H1 (cell line): ENCODE data around the gene C11orf54. TPM values are rescaled to one million over a fixed set of nuclear protein-coding genes. Genes with fewer than 3 reads are reported as not detected.

Experiments used
- CTCF ChIA-PET: fragments of 300-600 bp; sonication (Branson Sonifier 250); formaldehyde crosslinking; loops from one replicate; lab custom pipeline; 2021; ENCODE audit not compliant: partially characterized antibody; lab: Charles Lee
- POLR2A ChIA-PET: fragments of 300-600 bp; sonication (Branson Sonifier 250); formaldehyde crosslinking; loops from one replicate; lab custom pipeline; 2021; ENCODE audit warnings: inconsistent platforms; ENCODE audit not compliant: partially characterized antibody; lab: Charles Lee
- DNase-seq, 2 experiments: peaks; one replicate each; pipeline versions ENCODE4 v3.0.0 to v3.0.0-alpha.2; 2010 to 2022; ENCODE audit warnings: low spot score in 2 of 2, low read depth in 1 of 2, mixed read lengths in 1 of 2
- FAIRE-seq: peaks from 2 replicates; lab custom pipeline; 2011; peaks lifted over from hg19 to GRCh38; lab: Jason Lieb, UNC
- H2AFZ ChIP-seq: 2 replicates; pipeline ENCODE4 v1.8.1; 2012; ENCODE audit warnings: low read length, inconsistent platforms
- H2AK5ac ChIP-seq: 2 replicates; pipeline ENCODE4 v1.6.1; 2013; ENCODE audit warnings: low read depth, low read length
- H2BK120ac ChIP-seq: replicated peaks from 2 replicates; pipeline ENCODE3; 2013; ENCODE audit warnings: low read depth, low read length, inconsistent platforms
- H2BK12ac ChIP-seq: 2 replicates; pipeline ENCODE4 v1.6.1; 2013; ENCODE audit warnings: low read depth, low read length
- H2BK15ac ChIP-seq: 2 replicates; pipeline ENCODE4 v1.6.1; 2013; ENCODE audit warnings: low read length
- H2BK20ac ChIP-seq: 2 replicates; pipeline ENCODE4 v1.6.1; 2013; ENCODE audit warnings: low read length
- H2BK5ac ChIP-seq: 2 replicates; pipeline ENCODE4 v1.6.1; 2013; ENCODE audit warnings: low read depth, low read length
- H3K14ac ChIP-seq: 2 replicates; pipeline ENCODE4 v1.6.1; 2013; ENCODE audit warnings: inconsistent platforms; ENCODE audit not compliant: insufficient read length
- H3K18ac ChIP-seq: 2 replicates; pipeline ENCODE4 v1.6.1; 2013; ENCODE audit warnings: low read length; ENCODE audit errors: extremely low read depth
- H3K23ac ChIP-seq: 2 replicates; pipeline ENCODE4 v1.6.1; 2013; ENCODE audit warnings: inconsistent platforms; ENCODE audit not compliant: insufficient read length
- H3K23me2 ChIP-seq: 2 replicates; pipeline ENCODE4 v1.6.1; 2013; ENCODE audit warnings: low read depth, low read length
- H3K27ac ChIP-seq: 2 replicates; pipeline ENCODE4 v1.6.1; 2011; ENCODE audit warnings: low read depth, low read length, inconsistent platforms
- H3K27me3 ChIP-seq, 4 experiments: replicated peaks in 1 of 4; 1 replicate in 1 of 4; 2 replicates in 3 of 4; pipeline versions ENCODE4 v1.6.1 to v1.8.1; 2011 to 2013; ENCODE audit warnings: low read length in 3 of 4, mild to moderate bottlenecking in 3 of 4, inconsistent platforms in 2 of 4, mixed read lengths in 2 of 4, moderate library complexity in 1 of 4; ENCODE audit not compliant: control insufficient read depth in 3 of 4, insufficient read depth in 3 of 4; ENCODE audit errors: extremely low read depth in 1 of 4
- H3K36me3 ChIP-seq, 4 experiments: 2 replicates each; pipeline versions ENCODE4 v1.6.1 to v1.8.1; 2011 to 2013; ENCODE audit warnings: mild to moderate bottlenecking in 4 of 4, low read length in 3 of 4, moderate library complexity in 2 of 4, control low read depth in 1 of 4, inconsistent platforms in 1 of 4; ENCODE audit not compliant: insufficient read depth in 4 of 4, control insufficient read depth in 2 of 4
- H3K4ac ChIP-seq: replicated peaks from 2 replicates; pipeline ENCODE3; 2013; ENCODE audit warnings: low read length, low read depth, mixed read lengths, inconsistent platforms; ENCODE audit not compliant: insufficient read length
- H3K4me1 ChIP-seq, 4 experiments: replicated peaks in 1 of 4; 1 replicate in 1 of 4; 2 replicates in 3 of 4; pipeline versions ENCODE4 v1.6.1 to v1.8.1; 2011 to 2013; ENCODE audit warnings: low read length in 3 of 4, inconsistent platforms in 2 of 4, mixed read lengths in 1 of 4; ENCODE audit not compliant: insufficient read depth in 4 of 4, control insufficient read depth in 3 of 4
- H3K4me2 ChIP-seq, 2 experiments: 2 replicates each; pipeline versions ENCODE4 v1.6.1 to v1.8.1; 2011 to 2013; ENCODE audit warnings: low read depth in 2 of 2, low read length in 2 of 2, control low read depth in 1 of 2, inconsistent platforms in 1 of 2, mild to moderate bottlenecking in 1 of 2; ENCODE audit not compliant: insufficient read depth in 1 of 2
- H3K4me3 ChIP-seq, 4 experiments: fragments of 200-600, 300-600 bp in 1 of 4; sonication (generic), shearing (Covaris generic), sonication (Bioruptor Twin) in 1 of 4; 2 replicates each; pipeline versions ENCODE4 v1.5.1 to v1.8.1; 2011 to 2016; ENCODE audit warnings: low read length in 4 of 4, low read depth in 3 of 4, control low read depth in 2 of 4, inconsistent platforms in 2 of 4, mild to moderate bottlenecking in 2 of 4, mixed read lengths in 1 of 4, moderate library complexity in 1 of 4; ENCODE audit not compliant: insufficient read depth in 2 of 4; ENCODE audit errors: extremely low read depth in 1 of 4
- H3K56ac ChIP-seq: replicated peaks from 2 replicates; pipeline ENCODE3; 2013; ENCODE audit warnings: low read depth, mild to moderate bottlenecking, mixed read lengths, low read length, inconsistent platforms; ENCODE audit not compliant: insufficient read length
- H3K79me1 ChIP-seq: 2 replicates; pipeline ENCODE4 v1.6.1; 2013; ENCODE audit warnings: low read depth, low read length, control low read depth
- H3K79me2 ChIP-seq, 2 experiments: 2 replicates each; pipeline versions ENCODE4 v1.6.1 to v1.8.1; 2012 to 2013; ENCODE audit warnings: low read length in 2 of 2, mild to moderate bottlenecking in 2 of 2, inconsistent platforms in 1 of 2; ENCODE audit not compliant: insufficient read depth in 2 of 2, control insufficient read depth in 1 of 2
- H3K9ac ChIP-seq, 4 experiments: replicated peaks in 1 of 4; 1 replicate in 1 of 4; 2 replicates in 3 of 4; pipeline versions ENCODE4 v1.6.1 to v1.8.1; 2011 to 2013; ENCODE audit warnings: low read depth in 3 of 4, low read length in 3 of 4, control low read depth in 2 of 4, mild to moderate bottlenecking in 2 of 4, moderate library complexity in 2 of 4, inconsistent platforms in 1 of 4; ENCODE audit errors: extremely low read depth in 1 of 4
- H3K9me3 ChIP-seq, 2 experiments: 2 replicates each; pipeline versions ENCODE4 v1.6.1 to v1.8.1; 2012 to 2013; ENCODE audit warnings: mild to moderate bottlenecking in 2 of 2, moderate library complexity in 2 of 2, control low read depth in 1 of 2, inconsistent platforms in 1 of 2, low read depth in 1 of 2, low read length in 1 of 2, mixed read lengths in 1 of 2; ENCODE audit not compliant: insufficient read depth in 2 of 2
- H4K20me1 ChIP-seq, 2 experiments: replicated peaks in 1 of 2; 2 replicates each; pipeline versions ENCODE3 to v1.8.1; 2011 to 2013; ENCODE audit warnings: inconsistent platforms in 2 of 2, low read length in 2 of 2, mild to moderate bottlenecking in 1 of 2; ENCODE audit not compliant: insufficient read depth in 2 of 2, control insufficient read depth in 1 of 2
- H4K5ac ChIP-seq: 2 replicates; pipeline ENCODE4 v1.6.1; 2013; ENCODE audit warnings: low read length, low read depth, mixed read lengths, inconsistent platforms; ENCODE audit not compliant: insufficient read length
- H4K8ac ChIP-seq: 2 replicates; pipeline ENCODE4 v1.8.0; 2013; ENCODE audit warnings: mild to moderate bottlenecking, moderate library complexity, low read length, inconsistent platforms; ENCODE audit not compliant: insufficient read depth; ENCODE audit errors: extremely low read depth
- H4K91ac ChIP-seq: replicated peaks from 2 replicates; pipeline ENCODE3; 2013; ENCODE audit warnings: low read length, mixed read lengths, inconsistent platforms; ENCODE audit not compliant: insufficient read length
- CTBP2 ChIP-seq: IDR thresholded peaks from 2 replicates; pipeline ENCODE4 v1.7.0; 2011; ENCODE audit warnings: borderline replicate concordance, mild to moderate bottlenecking, moderate library complexity, mixed read lengths, low read length; ENCODE audit not compliant: insufficient read depth, insufficient read length
- E2F6 ChIP-seq: IDR thresholded peaks from 2 replicates; pipeline ENCODE4 v1.6.1; 2012; ENCODE audit warnings: inconsistent platforms
- EGR1 ChIP-seq: IDR thresholded peaks from 2 replicates; pipeline ENCODE4 v1.6.1; 2011; ENCODE audit warnings: low read depth, low read length, borderline replicate concordance
- MAX ChIP-seq: IDR thresholded peaks from 2 replicates; pipeline ENCODE4 v1.6.1; 2012; ENCODE audit warnings: inconsistent platforms
- RAD21 ChIP-seq, 2 experiments: IDR thresholded peaks in 1 of 2; conservative IDR thresholded peaks in 1 of 2; 2 replicates each; pipeline ENCODE4 v1.6.1; 2011; ENCODE audit warnings: low read depth in 2 of 2, low read length in 2 of 2, improper control_type of control experiment in 1 of 2, inconsistent platforms in 1 of 2, mild to moderate bottlenecking in 1 of 2, moderate library complexity in 1 of 2
- RFX5 ChIP-seq: IDR thresholded peaks from 2 replicates; pipeline ENCODE4 v1.6.1; 2011; ENCODE audit warnings: low read depth, low read length, improper control_type of control experiment, borderline replicate concordance
- RXRA ChIP-seq: IDR thresholded peaks from 2 replicates; pipeline ENCODE4 v1.6.1; 2011; ENCODE audit warnings: low read depth, mild to moderate bottlenecking, low read length, moderate library complexity; ENCODE audit not compliant: insufficient read depth
- SUZ12 ChIP-seq: fragments of 200-600 bp; sonication (generic); IDR thresholded peaks from 2 replicates; pipeline ENCODE4 v1.6.1; 2012; ENCODE audit warnings: mild to moderate bottlenecking, inconsistent platforms, low read length, moderate library complexity, mixed read lengths
- ZNF274 ChIP-seq: IDR thresholded peaks from 2 replicates; pipeline ENCODE4 v1.7.0; 2012; ENCODE audit warnings: low read length, borderline replicate concordance; ENCODE audit errors: extremely low read depth
- WGBS, 2 experiments: shearing (Covaris generic) in 1 of 2; methylation state at CpG; one replicate each; pipeline versions ENCODE4 v1.1.6 to v1.1.7; 2013 to 2015; ENCODE audit warnings: low lambda C conversion rate in 2 of 2, mixed read lengths in 2 of 2, inconsistent platforms in 1 of 2, low coverage in 1 of 2, missing lambda C conversion rate in 1 of 2; ENCODE audit not compliant: insufficient replicate concordance in 2 of 2, insufficient coverage in 1 of 2, insufficient read length in 1 of 2; ENCODE audit errors: extremely low coverage in 1 of 2, missing lambda C conversion rate in 1 of 2; 5-methylcytosine and 5-hydroxymethylcytosine counted together
- polyA plus RNA-seq, 7 experiments: library from polyadenylated mRNA; depleted of rRNA in 3 of 7; stranded (reverse) in 5 of 7; unstranded in 2 of 7; fragments of >200 nt in 5 of 7; fragments of 200-250 nt in 2 of 7; gene quantifications; 1 replicate in 5 of 7; 2 replicates in 1 of 7; 4 replicates in 1 of 7; pipeline versions ENCODE4 v1.2.1 to v1.2.3, GENCODE V29; 2011 to 2013; ENCODE audit warnings: missing spikeins in 2 of 7, mixed read lengths in 2 of 7
- total RNA-seq: library from RNA; stranded (reverse); fragmentation: NEBNext Ultra II Directional; extraction: Animal tissue kit (Norgen Biotek cat#: 25700); gene quantifications from 2 replicates; pipeline ENCODE4 v1.2.1, GENCODE V29; 2021

Gene C11orf54
- total and polyA plus RNA-seq, 2 of the 8 experiments (the other 6 are each of a cell fraction or from before 2014, with no cell fraction given): 14.7 to 24.5 TPM

GRCh38 chr11:93807980-93808379 lies 66.5 kb downstream of the C11orf54 start:
- no peak overlapping the region for H3K27ac ChIP-seq
- H2BK20ac ChIP-seq: no peak overlapping the region
- no peaks in the 10 kb centered on the region for H3K4me1 ChIP-seq
- no peak overlapping the region for H4K8ac ChIP-seq
- H3K4me3 ChIP-seq: no peak overlapping the region
- no peak overlapping the region for H3K4me2 ChIP-seq
- no peaks in the 10 kb centered on the region for H3K9me3 ChIP-seq
- H3K9ac ChIP-seq: no peak overlapping the region
- no peak overlapping the region for H2BK15ac ChIP-seq
- H3K14ac ChIP-seq: no peak overlapping the region
- no peaks in the 10 kb centered on the region; the same call in 1 of the 2 replicates for H3K79me1 ChIP-seq
- H2BK120ac ChIP-seq: no peak overlapping the region
- peaks cover 0 to 5% of the 10 kb centered on the region in 2 experiments for H4K20me1 ChIP-seq
- CTCF ChIA-PET: interaction anchor here (0.6 to 0.8 kb wide), 2 partner anchors 32 to 231 kb away, joined by 3 read pairs; no protein-coding TSS in a partner anchor
- H3K23me2 ChIP-seq: no peaks in the 10 kb centered on the region
- no peak overlapping the region for H4K91ac ChIP-seq
- TF ChIP-seq E2F6 (no peak), RXRA (no peak), CTBP2 (no peak), SUZ12 (no peak), RAD21 (IDR thresholded peaks at IDR 0.05 in 1 of 2, conservative IDR thresholded peaks at IDR 0.05 in 1 of 2; ENCODE audit: low read depth in 2 of 2, low read length in 2 of 2) (no peak), ZNF274 (no peak), EGR1 (no peak), RFX5 (no peak), MAX (no peak)
- TF ChIP-seq, all 59 proteins: peak for 0
- Histone ChIP-seq H3K36me3 (peaks cover 31 to 93% (median 57%) of the 10 kb centered on the region in 4 experiments), H2AK5ac (no peak overlapping the region), H3K23ac (no peak overlapping the region), H3K79me2 (no peaks in the 10 kb centered on the region), H2BK5ac (no peak overlapping the region), H3K56ac (no peak overlapping the region), H2BK12ac (no peak overlapping the region), H4K5ac (no peak overlapping the region), H3K27me3 (no peaks in the 10 kb centered on the region), H3K4ac (no peak overlapping the region), H2AFZ (no peak overlapping the region), H3K18ac (no peak overlapping the region)
- POLR2A ChIA-PET: interaction anchor here (1.3 kb wide), 1 partner anchor 9 kb away, joined by 3 read pairs; no protein-coding TSS in a partner anchor
- no peak for FAIRE-seq
- DNase-seq: no peak
- WGBS, 2 experiments: 91% methylated on average over 3 of the region's 3 CpGs; no CpG with 5 or more reads in 1 of the 2 experiments
